ENCODE measurements around the gene UXT.
"Not testable (repeated sequence)": the region's sequence is repeated elsewhere in the genome, so short reads cannot be mapped to it uniquely, and the experiment has no call there.

Gene UXT

DNA sequence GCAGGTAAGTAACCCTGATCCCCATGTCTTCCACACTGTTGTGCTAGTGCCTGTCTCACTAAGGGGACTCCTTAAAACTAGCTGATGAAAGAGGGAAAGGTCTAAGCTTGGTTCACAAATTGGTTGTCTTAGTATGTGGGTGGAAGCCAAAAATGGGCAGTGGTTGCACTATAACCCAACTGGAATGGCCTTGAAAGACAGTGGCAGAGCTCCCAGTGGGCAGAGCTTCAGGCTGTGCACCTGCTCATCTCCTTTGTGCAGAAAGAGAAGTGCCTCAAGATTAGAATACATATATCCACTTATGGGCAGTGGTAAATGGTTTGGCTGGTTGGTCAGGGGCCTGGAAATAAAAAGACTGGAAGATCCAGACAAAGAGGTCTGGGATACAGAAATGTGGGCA, 46.6 kb downstream of the UXT start:
- DNase-seq: no peak

DNA sequence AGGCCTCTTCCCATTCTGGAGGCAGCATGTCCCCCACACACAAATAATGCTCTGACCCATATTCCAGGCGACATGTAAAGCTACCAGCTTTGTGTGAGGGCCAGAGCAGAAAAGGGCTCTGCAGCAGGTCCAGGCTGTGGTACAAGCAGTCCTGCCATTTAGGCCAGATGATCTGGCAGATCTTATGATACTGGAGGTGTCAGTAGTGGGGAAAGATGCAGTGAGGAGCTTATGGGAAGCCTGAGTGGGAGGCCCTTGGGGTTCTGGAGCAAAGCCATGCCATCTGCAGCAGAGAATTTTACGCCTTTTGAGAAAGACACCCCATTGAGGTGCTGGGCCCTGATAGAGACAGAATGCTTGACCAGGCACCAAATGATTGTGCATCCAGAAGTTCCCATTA, 47.1 kb downstream of the UXT start:
- no peak for DNase-seq

DNA sequence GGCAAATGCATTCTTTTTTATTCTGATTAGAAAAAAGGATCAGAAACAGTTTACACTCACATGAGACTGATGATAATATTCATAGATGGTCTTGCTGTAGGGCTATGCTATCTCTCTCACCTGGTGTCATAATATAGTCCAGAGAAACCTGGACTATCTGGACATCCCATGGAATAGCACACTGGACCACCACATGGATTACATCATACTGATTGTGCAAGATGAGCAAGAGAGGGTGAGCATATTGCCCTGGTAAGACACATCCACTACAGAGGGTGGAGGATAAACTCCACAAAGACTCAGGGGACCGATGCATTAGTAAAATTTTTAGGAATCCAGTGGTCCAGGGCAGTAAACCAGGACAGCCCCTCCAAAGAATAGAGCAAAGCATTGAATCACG, 47.5 kb downstream of the UXT start:
- no peak for DNase-seq

DNA sequence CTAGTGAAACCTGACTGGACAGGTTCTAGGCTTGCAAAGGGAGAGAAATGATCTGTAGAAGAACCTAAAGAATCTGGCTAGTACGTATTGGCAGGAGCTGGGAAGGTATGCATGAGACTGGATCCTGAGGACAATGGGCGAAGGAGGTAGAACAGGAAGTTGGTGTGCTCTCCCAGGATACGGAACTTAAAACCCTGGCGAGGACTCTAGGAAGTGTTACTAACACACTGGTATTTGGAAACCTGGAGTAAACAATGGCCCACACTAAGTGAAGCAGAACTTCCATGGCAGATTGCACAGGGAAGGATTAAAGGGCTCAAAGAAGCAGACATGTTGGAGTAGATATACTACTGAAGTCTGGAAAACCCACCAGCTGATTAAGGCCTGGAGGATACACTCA, 48.5 kb downstream of the UXT start:
- no peak for DNase-seq

DNA sequence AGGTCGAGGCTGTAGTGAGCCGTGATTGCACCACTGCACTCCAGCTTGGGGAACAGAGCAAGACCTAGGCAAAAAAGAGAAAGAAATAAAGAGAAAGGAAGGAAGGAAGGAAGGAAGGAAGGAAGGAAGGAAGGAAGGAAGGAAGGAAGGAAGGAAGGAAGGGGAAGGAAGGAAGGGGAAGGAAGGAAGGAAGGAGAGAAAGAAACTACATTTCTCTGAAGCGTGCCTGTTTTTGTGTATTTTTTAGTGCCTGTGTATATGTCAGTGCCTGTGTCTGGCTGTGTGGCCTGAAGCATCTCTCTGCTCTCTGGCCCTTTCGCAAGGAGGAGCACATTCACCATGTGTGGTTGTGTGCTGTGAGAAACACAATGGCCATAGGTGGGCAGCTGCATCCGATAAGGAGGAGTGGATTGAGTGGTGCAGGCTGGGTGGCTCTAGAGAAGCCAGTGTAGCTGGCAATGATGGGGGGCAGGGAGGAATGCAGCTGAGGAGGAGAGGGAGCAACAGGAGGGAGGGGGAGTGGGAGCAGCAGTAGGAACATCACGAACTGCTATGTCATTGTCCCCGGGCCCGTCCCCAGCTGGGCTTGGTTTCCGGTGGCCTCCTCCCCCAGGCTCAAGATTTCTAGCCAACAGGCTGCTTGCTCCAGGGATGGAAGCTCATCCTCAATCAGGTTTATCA, 50.7 kb downstream of the UXT start:
- DNase-seq: no peak

DNA sequence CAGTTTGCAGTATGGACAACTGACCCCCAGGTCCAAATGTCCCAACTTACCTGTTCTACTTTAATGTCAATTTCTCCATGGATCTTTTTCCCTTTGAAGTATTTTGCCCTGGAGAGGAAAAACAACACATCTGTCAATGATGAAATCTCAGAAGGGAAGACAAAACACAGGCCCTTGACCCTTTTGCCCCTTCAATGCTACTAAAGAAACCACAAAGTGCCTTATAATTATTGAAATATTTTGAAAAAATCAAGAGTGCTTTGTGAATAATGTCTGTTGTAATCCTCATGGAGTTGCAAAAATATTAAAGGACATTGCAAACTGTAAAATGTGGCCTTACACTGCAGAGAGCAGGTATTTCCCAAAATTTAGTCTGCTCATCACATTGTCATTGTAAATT, 51.9 kb downstream of the UXT start:
- DNase-seq: no peak

DNA sequence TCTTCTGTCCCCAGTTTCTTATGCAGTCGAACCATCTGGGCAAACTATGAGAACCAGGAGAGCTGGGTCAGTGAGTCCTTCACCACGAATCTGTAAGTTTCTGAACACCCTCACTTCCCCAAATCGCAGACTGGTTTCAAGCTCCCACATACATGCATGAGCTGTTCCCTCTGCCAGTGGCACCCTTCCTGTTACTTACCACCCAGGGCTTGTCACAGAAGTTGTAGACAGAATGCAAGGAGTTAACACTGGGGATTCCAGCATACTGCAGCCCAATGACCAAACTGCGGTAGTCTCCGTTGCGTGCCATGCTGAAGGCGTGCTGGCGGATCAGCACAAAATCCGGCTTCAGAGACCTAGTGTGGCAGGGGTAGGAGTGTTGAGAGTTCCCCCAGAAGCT, 54.0 kb downstream of the UXT start:
- no peak for DNase-seq

DNA sequence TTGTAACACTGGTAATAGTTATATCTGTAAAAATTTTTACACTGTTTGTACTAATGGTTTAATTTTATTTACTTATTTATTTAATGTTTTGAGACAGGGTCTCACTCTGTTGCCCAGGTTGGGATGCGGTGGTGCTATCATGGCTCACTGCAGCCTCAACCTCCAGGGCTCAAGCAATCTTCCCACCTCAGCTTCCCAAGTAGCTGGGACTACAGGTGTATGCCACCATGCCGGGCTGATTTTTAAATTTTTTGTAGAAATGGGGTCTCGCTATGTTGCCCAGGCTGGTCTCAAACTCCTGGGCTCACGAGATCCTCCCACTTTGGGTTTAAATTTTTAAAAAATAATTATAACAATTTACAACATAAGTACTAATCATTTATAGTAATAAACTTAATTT, 55.9 kb downstream of the UXT start:
- not testable (repeated sequence) for DNase-seq

Measured in stimulated activated CD4-positive, alpha-beta T cell treated with anti-CD3 and anti-CD28 coated beads, Interleukin-12 subunit alpha, Interleukin-12 subunit beta, amount 100 ng/mL, for 4 hours (primary cell).